Activated T-cell treated with anti-CD3 and anti-CD28 coated beads, Interleukin-2, amount 50 U/mL, for 72 hours (primary cell): Measurements from ENCODE around the gene ATP5F1D. TPM values are rescaled to one million over a fixed set of nuclear protein-coding genes. Genes with fewer than 3 reads are reported as not detected.
"Not testable (repeated sequence)": the region's sequence is repeated elsewhere in the genome, so short reads cannot be mapped to it uniquely, and the experiment has no call there.

Source experiments
- ATAC-seq, 2 donors: fragments of 150-1000 bp; cut with Tn5 transposase; replicated peaks in 1 of 2; 2 replicates each; pipeline ENCODE4 v1.10.0; 2021; ENCODE audit warnings: moderate library complexity in 2 of 2, mild to moderate bottlenecking in 1 of 2
- DNase-seq, 2 donors: peaks; one replicate each; pipeline ENCODE4 v3.0.0; 2021 to 2022; ENCODE audit warnings: mixed read lengths in 1 of 2
- H3K27ac Mint-ChIP-seq: one replicate; pipeline ENCODE4 v1.8.0; 2022; ENCODE audit warnings: mild to moderate bottlenecking, moderate library complexity, mixed read lengths
- H3K27me3 Mint-ChIP-seq: one replicate; pipeline ENCODE4 v1.8.0; 2022; ENCODE audit warnings: low read depth, mixed read lengths
- H3K36me3 Mint-ChIP-seq, 2 donors: one replicate each; pipeline ENCODE4 v1.8.0; 2022; ENCODE audit warnings: mixed read lengths in 2 of 2, mild to moderate bottlenecking in 1 of 2; ENCODE audit not compliant: insufficient read depth in 2 of 2
- H3K4me1 Mint-ChIP-seq: one replicate; pipeline ENCODE4 v1.8.0; 2022; ENCODE audit warnings: low read depth, mixed read lengths
- H3K4me3 Mint-ChIP-seq, 2 donors: one replicate each; pipeline ENCODE4 v1.8.0; 2022; ENCODE audit warnings: mild to moderate bottlenecking in 2 of 2, mixed read lengths in 2 of 2, moderate library complexity in 2 of 2
- H3K9me3 Mint-ChIP-seq, 2 donors: one replicate each; pipeline ENCODE4 v1.8.0; 2022; ENCODE audit warnings: mixed read lengths in 2 of 2
- total RNA-seq, 2 donors: library from RNA; stranded (reverse); gene quantifications; one replicate each; pipeline ENCODE4 v1.2.3, GENCODE V29; 2022

Gene ATP5F1D
- 100 to 1,000 TPM; 169 to 201 TPM for total RNA-seq

- no peaks in the 10 kb centered on the region for H3K36me3 Mint-ChIP-seq
Measured at GRCh38 chr19:1241417-1242095, at the start of gene ATP5F1D. ATP5F1D (plus strand) TSS chr19:1241751; CDS start chr19:1241851, 100 bp downstream.

DNA sequence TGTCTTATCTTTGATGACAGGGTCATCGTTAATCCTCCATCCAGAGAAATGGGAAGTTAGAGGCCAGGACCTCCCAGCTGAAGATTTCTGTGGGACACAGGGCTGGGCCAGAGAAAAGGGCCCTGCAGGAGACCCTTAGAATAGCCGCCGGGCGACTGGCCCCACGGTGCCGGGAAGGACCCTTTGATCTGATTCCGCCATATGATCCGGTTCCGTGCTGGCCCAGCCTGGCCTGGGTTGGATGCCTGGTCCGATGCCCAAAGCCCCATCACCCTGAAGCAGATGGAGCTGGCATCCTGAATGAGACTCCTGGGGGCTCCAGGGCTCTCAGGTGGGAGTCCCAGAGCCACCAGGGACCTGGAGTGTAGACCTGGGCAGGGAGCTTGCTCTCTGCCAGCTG lies 42.0 kb upstream of the ATP5F1D start:
- H3K27me3 Mint-ChIP-seq, result no peaks in the 10 kb centered on the region
- H3K4me3 Mint-ChIP-seq, result no peak overlapping the region
- H3K9me3 Mint-ChIP-seq, result no peaks in the 10 kb centered on the region
- H3K36me3 Mint-ChIP-seq, result no peaks in the 10 kb centered on the region
- H3K27ac Mint-ChIP-seq, result no peak overlapping the region
- DNase-seq (no peak), ATAC-seq (no peak)
- H3K4me1 Mint-ChIP-seq, result peaks cover 16% of the 10 kb centered on the region

More at GRCh38 chr19:1241417-1242095, at the start of gene ATP5F1D:
- no peaks in the 10 kb centered on the region for H3K9me3 Mint-ChIP-seq
- peak; percentile 95 to 96 for DNase-seq
- peaks cover 49% of the 10 kb centered on the region for H3K4me1 Mint-ChIP-seq
- H3K4me3 Mint-ChIP-seq, result peak within 1 kb of the TSS; percentile 79 to 90
- peak; percentile 75 to 77 for ATAC-seq
- H3K27me3 Mint-ChIP-seq, result peaks cover 14% of the 10 kb centered on the region
- peak within 1 kb of the TSS; percentile 85 for H3K27ac Mint-ChIP-seq

DNA sequence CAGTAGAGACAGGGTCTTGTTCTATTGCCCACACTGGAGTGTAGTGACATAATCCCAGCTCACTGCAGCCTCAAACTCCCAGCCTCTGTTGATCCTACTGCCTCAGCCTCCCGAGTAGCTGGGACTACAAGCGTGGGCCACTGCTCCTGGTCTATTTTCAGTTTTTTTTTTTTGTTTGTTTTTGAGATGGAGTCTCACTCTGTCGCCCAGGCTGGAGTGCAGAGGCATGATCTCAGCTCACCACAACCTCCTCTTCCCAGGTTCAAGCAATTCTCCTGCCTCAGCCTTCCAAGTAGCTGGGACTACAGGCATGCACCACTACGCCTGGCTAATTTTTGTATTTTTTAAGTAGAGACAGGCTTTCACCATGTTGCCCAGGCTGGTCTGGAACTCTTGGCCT lies 40.9 kb upstream of the ATP5F1D start:
- DNase-seq, H3K27me3 Mint-ChIP-seq, H3K27ac Mint-ChIP-seq, H3K36me3 Mint-ChIP-seq, ATAC-seq, H3K4me3 Mint-ChIP-seq, H3K9me3 Mint-ChIP-seq: not testable (repeated sequence)
- peaks cover 22% of the 10 kb centered on the region for H3K4me1 Mint-ChIP-seq

DNA sequence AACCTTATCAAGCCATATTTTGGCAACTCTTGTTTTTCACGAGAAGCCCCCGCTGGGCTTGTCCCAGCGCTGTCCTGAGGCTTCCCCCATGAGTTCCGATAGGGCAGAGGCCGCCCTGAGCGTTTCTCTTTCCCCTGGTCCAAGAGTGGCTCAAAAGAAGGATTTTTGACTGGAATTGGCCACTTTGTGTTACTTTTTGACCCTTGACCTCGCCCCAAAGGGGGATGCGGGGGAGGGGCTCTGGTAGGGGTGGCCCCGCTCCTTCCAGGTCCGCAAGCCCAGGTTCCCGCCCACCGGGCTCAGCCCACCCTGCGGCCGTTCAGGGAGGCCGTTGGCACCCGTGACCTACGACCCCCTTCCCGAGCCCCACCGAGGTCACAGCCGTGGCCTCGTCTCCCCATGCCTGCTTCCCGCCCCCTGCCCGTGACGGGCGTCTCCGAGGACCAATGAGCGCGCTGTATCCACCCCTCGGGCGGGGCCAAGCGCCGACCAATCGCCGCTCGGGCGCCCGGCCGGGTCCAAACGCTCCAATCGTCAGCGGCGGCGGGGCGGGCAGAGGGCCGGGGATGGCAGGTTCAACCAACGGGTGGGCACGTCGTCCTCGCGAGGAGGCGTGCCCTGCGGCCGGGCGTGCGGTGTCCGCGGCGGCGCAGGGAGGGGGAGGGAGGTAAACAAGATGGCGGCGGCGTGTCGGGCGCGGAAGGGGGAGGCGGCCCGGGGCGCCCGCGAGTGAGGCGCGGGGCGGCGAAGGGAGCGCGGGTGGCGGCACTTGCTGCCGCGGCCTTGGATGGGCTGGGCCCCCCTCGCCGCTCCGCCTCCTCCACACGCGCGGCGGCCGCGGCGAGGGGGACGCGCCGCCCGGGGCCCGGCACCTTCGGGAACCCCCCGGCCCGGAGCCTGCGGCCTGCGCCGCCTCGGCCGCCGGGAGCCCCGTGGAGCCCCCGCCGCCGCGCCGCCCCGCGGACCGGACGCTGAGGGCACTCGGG lies 36.1 kb upstream of the ATP5F1D start, which contains the start of gene STK11:
STK11 (plus strand) TSS at position 665 of the 986 bp plus-strand sequence. CDS start 1,136 bp downstream, outside the sequence.
- H3K27ac Mint-ChIP-seq, result peak within 1 kb of the TSS; percentile 97
- peaks cover 49% of the 10 kb centered on the region for H3K4me1 Mint-ChIP-seq
- H3K36me3 Mint-ChIP-seq, result peaks cover 5 to 11% of the 10 kb centered on the region in 2 donors
- peak within 1 kb of the TSS; percentile 99 for H3K4me3 Mint-ChIP-seq
- ATAC-seq (peak; percentile 95 to 96), DNase-seq (peak; percentile 100)
- H3K27me3 Mint-ChIP-seq, result no peaks in the 10 kb centered on the region
- no peaks in the 10 kb centered on the region for H3K9me3 Mint-ChIP-seq

DNA sequence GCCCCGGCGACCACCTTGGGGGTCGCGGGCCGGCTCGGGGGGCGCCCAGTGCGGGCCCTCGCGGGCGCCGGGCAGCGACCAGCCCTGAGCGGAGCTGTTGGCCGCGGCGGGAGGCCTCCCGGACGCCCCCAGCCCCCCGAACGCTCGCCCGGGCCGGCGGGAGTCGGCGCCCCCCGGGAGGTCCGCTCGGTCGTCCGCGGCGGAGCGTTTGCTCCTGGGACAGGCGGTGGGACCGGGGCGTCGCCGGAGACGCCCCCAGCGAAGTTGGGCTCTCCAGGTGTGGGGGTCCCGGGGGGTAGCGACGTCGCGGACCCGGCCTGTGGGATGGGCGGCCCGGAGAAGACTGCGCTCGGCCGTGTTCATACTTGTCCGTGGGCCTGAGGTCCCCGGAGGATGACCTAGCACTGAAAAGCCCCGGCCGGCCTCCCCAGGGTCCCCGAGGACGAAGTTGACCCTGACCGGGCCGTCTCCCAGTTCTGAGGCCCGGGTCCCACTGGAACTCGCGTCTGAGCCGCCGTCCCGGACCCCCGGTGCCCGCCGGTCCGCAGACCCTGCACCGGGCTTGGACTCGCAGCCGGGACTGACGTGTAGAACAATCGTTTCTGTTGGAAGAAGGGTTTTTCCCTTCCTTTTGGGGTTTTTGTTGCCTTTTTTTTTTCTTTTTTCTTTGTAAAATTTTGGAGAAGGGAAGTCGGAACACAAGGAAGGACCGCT lies 35.2 kb upstream of the ATP5F1D start:
- H3K9me3 Mint-ChIP-seq, result no peaks in the 10 kb centered on the region
- H3K4me3 Mint-ChIP-seq, result peak overlapping the region; percentile 99
- peaks cover 5 to 11% of the 10 kb centered on the region in 2 donors for H3K36me3 Mint-ChIP-seq
- ATAC-seq (no peak), DNase-seq (peak in 1 of 2 donors; percentile 27)
- peaks cover 56% of the 10 kb centered on the region for H3K4me1 Mint-ChIP-seq
- H3K27ac Mint-ChIP-seq, result peak overlapping the region; percentile 97
- H3K27me3 Mint-ChIP-seq, result no peaks in the 10 kb centered on the region

DNA sequence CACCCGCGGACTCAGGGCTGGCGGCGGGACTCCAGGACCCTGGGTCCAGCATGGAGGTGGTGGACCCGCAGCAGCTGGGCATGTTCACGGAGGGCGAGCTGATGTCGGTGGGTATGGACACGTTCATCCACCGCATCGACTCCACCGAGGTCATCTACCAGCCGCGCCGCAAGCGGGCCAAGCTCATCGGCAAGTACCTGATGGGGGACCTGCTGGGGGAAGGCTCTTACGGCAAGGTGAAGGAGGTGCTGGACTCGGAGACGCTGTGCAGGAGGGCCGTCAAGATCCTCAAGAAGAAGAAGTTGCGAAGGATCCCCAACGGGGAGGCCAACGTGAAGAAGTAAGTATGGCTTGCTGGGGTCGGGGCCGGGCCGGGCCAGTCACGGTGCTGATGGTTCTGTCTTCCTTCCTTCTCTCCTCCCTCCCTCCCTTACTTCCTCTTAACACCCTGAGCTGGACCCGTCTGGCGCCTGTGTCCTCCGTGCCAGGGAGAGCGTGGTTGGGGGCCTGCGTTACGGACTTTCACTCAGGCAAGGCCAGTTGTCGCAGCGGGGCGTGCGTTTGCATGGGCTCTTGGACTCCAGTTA lies 34.6 kb upstream of the ATP5F1D start:
- peak overlapping the region; percentile 97 for H3K27ac Mint-ChIP-seq
- H3K4me3 Mint-ChIP-seq, result peak overlapping the region; percentile 99
- no peaks in the 10 kb centered on the region for H3K9me3 Mint-ChIP-seq
- ATAC-seq (no peak), DNase-seq (peak; percentile 28 to 34)
- peaks cover 5 to 14% of the 10 kb centered on the region in 2 donors for H3K36me3 Mint-ChIP-seq
- peaks cover 60% of the 10 kb centered on the region for H3K4me1 Mint-ChIP-seq
- no peaks in the 10 kb centered on the region for H3K27me3 Mint-ChIP-seq

DNA sequence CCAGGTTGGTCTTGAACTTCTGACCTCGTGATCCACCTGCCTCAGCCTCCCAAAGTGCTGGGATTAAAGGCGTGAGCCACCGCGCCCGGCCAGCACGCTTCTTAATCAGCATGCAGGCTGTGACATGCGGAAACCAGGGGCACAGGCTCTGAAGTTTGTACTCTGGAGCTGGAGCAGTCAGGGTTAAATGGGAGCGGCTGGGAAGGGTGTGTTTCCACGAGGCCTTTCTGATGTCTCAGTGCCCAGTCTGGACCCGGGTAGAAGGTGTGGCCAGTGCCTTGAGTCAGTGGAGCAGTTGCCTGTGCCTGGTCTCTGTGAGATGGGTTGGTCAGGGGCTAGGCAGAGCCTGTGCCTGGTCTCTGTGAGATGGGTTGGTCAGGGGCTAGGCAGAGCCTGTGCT lies 32.7 kb upstream of the ATP5F1D start:
- Mint-ChIP-seq H3K36me3 (peaks cover 9 to 22% of the 10 kb centered on the region in 2 donors), H3K4me3 (peak overlapping the region in 1 of 2 donors; percentile 99), H3K4me1 (peaks cover 58% of the 10 kb centered on the region)
- not testable (repeated sequence) for H3K9me3 Mint-ChIP-seq, H3K27me3 Mint-ChIP-seq, ATAC-seq, DNase-seq, H3K27ac Mint-ChIP-seq

DNA sequence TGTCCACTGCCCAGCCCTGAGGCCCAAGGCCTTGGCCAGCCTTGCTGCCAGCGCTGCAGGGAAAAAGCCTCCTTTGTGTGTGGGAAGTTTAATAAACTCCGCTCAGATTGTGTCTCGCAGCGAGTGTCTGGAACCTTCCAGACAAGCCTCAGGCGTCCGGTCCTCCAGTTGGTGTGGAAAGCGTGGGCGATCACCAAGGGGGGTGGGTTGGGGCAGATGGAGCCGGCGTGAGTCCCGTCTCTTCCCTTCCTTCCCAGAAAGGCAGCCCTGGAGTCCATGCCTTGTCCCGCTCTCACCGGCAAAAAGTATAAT lies 31.4 kb upstream of the ATP5F1D start:
- DNase-seq, result no peak
- Mint-ChIP-seq H3K4me1 (peaks cover 55% of the 10 kb centered on the region), H3K36me3 (peaks cover 9 to 23% of the 10 kb centered on the region in 2 donors), H3K27ac (no peak overlapping the region), H3K27me3 (no peaks in the 10 kb centered on the region), H3K9me3 (no peaks in the 10 kb centered on the region), H3K4me3 (no peak overlapping the region)
- ATAC-seq, result no peak

DNA sequence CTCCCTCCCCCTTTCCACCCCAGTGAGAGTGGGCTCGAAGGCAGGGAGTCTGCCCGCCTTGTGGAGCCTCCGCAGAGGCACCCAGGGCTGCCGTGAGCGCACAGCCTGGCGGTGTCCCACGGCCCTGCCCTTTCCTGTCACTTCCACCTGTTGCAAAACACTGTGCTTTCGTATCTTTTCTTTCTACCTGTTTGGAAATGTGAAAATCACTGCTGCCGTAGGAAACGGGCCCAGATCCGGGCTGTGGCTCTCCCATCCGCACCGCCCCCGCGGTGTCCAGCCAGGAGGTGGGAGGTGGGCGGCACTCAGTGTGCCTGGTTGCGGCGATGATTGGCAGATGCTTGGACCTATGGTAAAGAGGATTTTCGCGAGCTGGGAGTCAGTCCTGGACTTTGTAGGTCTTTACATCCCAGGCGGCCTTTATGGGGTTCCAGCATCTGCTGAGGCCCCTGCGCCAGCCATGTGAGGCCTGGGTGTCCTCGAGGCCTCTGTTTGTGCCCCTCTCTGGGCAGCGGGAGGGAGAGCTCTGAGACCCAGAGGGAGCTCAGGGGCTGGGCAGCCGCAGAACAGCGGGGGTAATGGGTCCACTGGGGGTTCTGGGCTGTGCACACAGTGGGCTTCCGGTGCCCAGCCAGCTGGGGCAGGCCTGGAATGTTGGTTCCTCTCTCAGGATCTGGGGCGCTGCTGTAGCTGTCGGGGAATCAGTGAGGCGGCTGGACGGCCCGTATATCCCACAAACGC lies 29.9 kb upstream of the ATP5F1D start:
- Mint-ChIP-seq H3K4me3 (peak overlapping the region in 1 of 2 donors; percentile 6), H3K27me3 (no peaks in the 10 kb centered on the region), H3K27ac (no peak overlapping the region), H3K36me3 (peaks cover 9 to 21% of the 10 kb centered on the region in 2 donors), H3K4me1 (peaks cover 54% of the 10 kb centered on the region), H3K9me3 (no peaks in the 10 kb centered on the region)
- ATAC-seq (no peak), DNase-seq (no peak)

GRCh38 chr19:1213391-1214286 lies 27.9 kb upstream of the ATP5F1D start:
- H3K36me3 Mint-ChIP-seq, result peaks cover 6 to 13% of the 10 kb centered on the region in 2 donors
- peaks cover 40% of the 10 kb centered on the region for H3K4me1 Mint-ChIP-seq
- no peaks in the 10 kb centered on the region for H3K9me3 Mint-ChIP-seq
- H3K4me3 Mint-ChIP-seq, result peak overlapping the region; percentile 85 to 96
- peak overlapping the region; percentile 99 for H3K27ac Mint-ChIP-seq
- peak; percentile 89 to 93 for ATAC-seq
- H3K27me3 Mint-ChIP-seq, result no peaks in the 10 kb centered on the region
- peak; percentile 58 to 65 for DNase-seq

DNA sequence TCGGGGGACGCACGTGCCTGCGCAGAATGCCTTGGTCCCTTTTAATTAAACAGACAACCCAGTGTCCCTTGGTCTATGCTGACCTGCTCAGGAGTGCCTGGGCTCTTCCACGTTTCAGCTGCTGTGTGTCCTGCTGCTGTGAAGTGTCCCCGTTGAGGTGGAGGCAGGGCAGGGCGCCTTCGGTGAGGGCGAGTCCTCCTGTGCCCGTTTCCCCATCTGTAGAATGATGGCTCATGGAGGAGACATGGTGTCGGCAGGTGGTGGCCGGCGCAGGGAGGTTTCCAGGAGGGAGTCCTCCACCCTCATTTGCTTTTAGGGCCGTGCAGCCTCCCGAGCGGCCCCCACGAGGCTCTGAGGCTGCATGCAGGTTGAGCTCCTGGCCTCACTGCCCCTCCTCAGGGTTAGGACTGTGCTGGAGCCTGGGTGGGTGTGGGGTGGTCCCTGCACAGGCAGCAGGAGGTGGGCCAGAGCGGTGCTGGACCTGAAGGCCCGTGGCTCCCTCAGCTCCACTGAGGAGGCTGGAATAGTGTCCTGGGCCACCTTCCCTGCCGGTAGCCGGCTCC lies 27.2 kb upstream of the ATP5F1D start:
- no peak for ATAC-seq
- peak overlapping the region; percentile 99 for H3K27ac Mint-ChIP-seq
- peaks cover 6 to 13% of the 10 kb centered on the region in 2 donors for H3K36me3 Mint-ChIP-seq
- DNase-seq, result no peak
- H3K27me3 Mint-ChIP-seq, result no peaks in the 10 kb centered on the region
- H3K9me3 Mint-ChIP-seq, result no peaks in the 10 kb centered on the region
- peaks cover 39% of the 10 kb centered on the region for H3K4me1 Mint-ChIP-seq
- peak overlapping the region; percentile 85 to 96 for H3K4me3 Mint-ChIP-seq
